ENCODE results near the gene GALM.
"Not testable (repeated sequence)": the region's sequence is repeated elsewhere in the genome, so short reads cannot be mapped to it uniquely, and the experiment has no call there.

GALM gene

GRCh38 chr2:38655441-38655840, 10.5 kb upstream of the GALM start:
- H3K4me3 ChIP-seq (ENCODE audit: low read length): no peak overlapping the region
- TF ChIP-seq ZNF274 (IDR thresholded peaks at IDR 0.05; ENCODE audit: low read depth, low read length): no peak

- no peak overlapping the region for H3K4me3 ChIP-seq (ENCODE audit: low read length)
- no peak for TF ChIP-seq ZNF274 (IDR thresholded peaks at IDR 0.05; ENCODE audit: low read depth, low read length)
Measured at GRCh38 chr2:38656866-38657480, 8.9 kb upstream of the GALM start.

GRCh38 chr2:38658613-38659012, 7.3 kb upstream of the GALM start:
- TF ChIP-seq ZNF274 (IDR thresholded peaks at IDR 0.05; ENCODE audit: low read depth, low read length): no peak
- H3K4me3 ChIP-seq (ENCODE audit: low read length): no peak overlapping the region

- no peak overlapping the region for H3K4me3 ChIP-seq (ENCODE audit: low read length)
- no peak for TF ChIP-seq ZNF274 (IDR thresholded peaks at IDR 0.05; ENCODE audit: low read depth, low read length)
Measured at GRCh38 chr2:38659115-38659514, 6.8 kb upstream of the GALM start.

GRCh38 chr2:38660282-38660681, 5.6 kb upstream of the GALM start:
- no peak for TF ChIP-seq ZNF274 (IDR thresholded peaks at IDR 0.05; ENCODE audit: low read depth, low read length)
- H3K4me3 ChIP-seq (ENCODE audit: low read length): no peak overlapping the region

GRCh38 chr2:38661306-38661705, 4.6 kb upstream of the GALM start:
- H3K4me3 ChIP-seq (ENCODE audit: low read length): no peak overlapping the region
- TF ChIP-seq ZNF274 (IDR thresholded peaks at IDR 0.05; ENCODE audit: low read depth, low read length): no peak

- TF ChIP-seq ZNF274 (IDR thresholded peaks at IDR 0.05; ENCODE audit: low read depth, low read length): no peak
- H3K4me3 ChIP-seq (ENCODE audit: low read length): peak overlapping the region; percentile 37; the same call in 1 of the 2 replicates
Measured at GRCh38 chr2:38666556-38666910, 619 bp downstream of the GALM start.

- no peak for TF ChIP-seq ZNF274 (IDR thresholded peaks at IDR 0.05; ENCODE audit: low read depth, low read length)
- no peak overlapping the region for H3K4me3 ChIP-seq (ENCODE audit: low read length)
Measured at GRCh38 chr2:38668092-38668491, 2.2 kb downstream of the GALM start.

GRCh38 chr2:38668779-38669479, 3.0 kb downstream of the GALM start:
- no peak for TF ChIP-seq ZNF274 (IDR thresholded peaks at IDR 0.05; ENCODE audit: low read depth, low read length)
- no peak overlapping the region for H3K4me3 ChIP-seq (ENCODE audit: low read length)

GRCh38 chr2:38671303-38671702, 5.4 kb downstream of the GALM start:
- H3K4me3 ChIP-seq (ENCODE audit: low read length): no peak overlapping the region
- TF ChIP-seq ZNF274 (IDR thresholded peaks at IDR 0.05; ENCODE audit: low read depth, low read length): no peak

GRCh38 chr2:38671946-38672345, 6.0 kb downstream of the GALM start:
- no peak for TF ChIP-seq ZNF274 (IDR thresholded peaks at IDR 0.05; ENCODE audit: low read depth, low read length)

GRCh38 chr2:38672445-38673391, 6.8 kb downstream of the GALM start:
- no peak for TF ChIP-seq ZNF274 (IDR thresholded peaks at IDR 0.05; ENCODE audit: low read depth, low read length)
- H3K4me3 ChIP-seq (ENCODE audit: low read length): no peak overlapping the region

More at GRCh38 chr2:38671946-38672345, 6.0 kb downstream of the GALM start:
- H3K4me3 ChIP-seq (ENCODE audit: low read length): no peak overlapping the region

- no peak overlapping the region for H3K4me3 ChIP-seq (ENCODE audit: low read length)
- no peak for TF ChIP-seq ZNF274 (IDR thresholded peaks at IDR 0.05; ENCODE audit: low read depth, low read length)
Measured at GRCh38 chr2:38676681-38677080, 10.8 kb downstream of the GALM start.

- H3K4me3 ChIP-seq (ENCODE audit: low read length): not testable (repeated sequence)
Measured at GRCh38 chr2:38680868-38681267, 15.0 kb downstream of the GALM start.
